Fibroblast of skin of left quadriceps (primary cell): ENCODE measurements around the gene ELL2.

Experiments used
- DNase-seq, 2 experiments: peaks; one replicate each; pipeline ENCODE4 v3.0.0-alpha.2; 2013; ENCODE audit warnings: low read depth in 2 of 2

The ELL2 gene

DNA sequence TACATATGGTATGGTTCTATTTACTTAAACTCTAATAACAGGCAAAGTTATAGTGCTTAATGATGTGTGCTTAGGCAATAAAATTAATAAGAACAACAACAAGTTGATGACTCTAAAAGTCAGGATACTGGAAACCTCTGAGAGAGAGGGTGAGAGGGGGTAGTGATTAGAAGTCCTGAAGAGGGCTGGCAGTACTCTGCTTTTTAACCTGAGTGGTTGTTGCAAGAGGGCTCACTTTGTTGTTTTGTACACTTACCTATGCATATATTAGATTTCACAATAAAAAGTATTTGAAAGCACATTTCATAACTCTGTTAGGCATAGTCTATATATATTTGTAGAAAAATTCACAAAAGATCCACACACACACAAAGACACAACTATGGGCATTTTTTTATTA is 21.4 kb upstream of the ELL2 start:
- no peak for DNase-seq

DNA sequence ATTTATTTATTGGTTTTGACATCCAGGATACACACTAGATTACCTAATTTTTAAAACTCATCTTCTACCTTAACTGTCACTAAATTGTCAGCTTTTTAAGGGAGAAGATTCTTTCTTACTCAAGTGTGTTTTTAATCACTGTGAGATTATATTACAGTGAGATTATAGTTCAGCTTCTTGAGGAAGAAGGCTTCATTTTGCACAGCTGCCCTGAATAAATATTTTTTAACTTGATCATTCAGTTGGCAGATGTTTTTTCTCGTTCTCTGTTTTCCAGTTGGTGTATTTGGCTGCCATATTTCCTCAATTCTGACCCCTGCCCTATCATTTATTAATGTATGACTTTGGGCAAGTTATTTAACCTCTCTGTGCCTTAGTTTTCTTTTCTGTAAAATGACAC is 15.0 kb upstream of the ELL2 start:
- DNase-seq = no peak

DNA sequence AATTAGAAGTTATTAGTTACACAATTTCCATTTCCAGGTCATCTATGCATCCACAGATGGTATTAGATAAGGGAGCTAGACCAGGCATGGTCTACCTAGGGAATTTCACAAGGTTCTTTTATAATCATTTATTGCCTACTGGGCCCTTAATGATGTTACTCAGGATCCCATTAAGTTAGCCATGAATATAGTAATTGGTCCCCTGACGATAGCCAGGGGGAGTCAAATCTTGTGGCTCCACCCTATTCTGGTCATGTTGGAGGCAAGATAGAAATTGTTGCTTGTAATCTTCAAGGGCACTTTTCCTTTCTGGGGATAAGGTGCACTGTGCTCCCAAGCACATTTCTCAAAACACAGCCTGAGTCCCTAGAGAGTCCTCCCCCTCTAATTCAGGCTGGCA is 14.1 kb upstream of the ELL2 start:
- no peak for DNase-seq

DNA sequence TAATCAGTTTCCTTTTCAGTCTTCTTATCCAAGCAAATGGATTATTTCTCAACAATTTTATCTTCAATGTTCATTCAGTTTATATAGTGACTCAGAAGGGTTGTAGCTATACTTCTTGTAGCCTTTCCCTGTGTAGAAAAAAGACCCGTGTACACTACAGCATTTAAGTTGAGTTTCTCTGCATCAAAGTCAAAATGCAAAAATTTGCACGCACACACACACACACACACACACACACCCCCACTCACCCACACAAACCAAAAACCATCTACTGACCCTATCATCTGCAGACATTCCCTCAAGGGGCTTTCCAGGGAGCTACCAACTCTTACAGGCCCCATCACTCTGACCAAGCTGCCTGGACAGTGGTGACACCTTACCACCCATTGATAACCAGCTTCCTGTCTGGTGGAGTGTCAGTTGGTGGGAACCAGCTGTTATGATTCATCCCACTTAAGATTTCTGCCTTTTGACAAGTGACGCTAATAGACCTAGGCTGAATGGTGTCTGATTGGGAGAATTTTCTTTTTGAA is 12.2 kb upstream of the ELL2 start:
- DNase-seq = no peak

DNA sequence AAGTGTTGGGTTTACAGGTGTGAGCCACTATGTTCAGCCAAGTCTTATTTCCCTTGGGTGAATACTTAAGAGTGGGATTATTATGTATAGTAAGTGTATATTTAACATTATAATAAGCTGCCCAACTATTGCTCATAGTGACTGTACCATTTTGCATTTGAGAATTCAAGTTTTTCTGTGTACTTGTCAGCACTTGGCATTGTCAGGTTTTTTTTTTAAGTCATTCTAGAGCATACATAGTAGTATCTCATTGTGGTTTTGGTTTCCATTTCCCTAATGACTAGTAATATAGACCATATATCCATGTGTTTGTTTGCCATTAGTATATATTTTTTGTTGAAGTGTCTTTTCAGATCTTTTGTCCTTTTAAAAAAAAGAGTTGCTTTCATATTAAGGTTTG is 10.5 kb upstream of the ELL2 start:
- DNase-seq = no peak

DNA sequence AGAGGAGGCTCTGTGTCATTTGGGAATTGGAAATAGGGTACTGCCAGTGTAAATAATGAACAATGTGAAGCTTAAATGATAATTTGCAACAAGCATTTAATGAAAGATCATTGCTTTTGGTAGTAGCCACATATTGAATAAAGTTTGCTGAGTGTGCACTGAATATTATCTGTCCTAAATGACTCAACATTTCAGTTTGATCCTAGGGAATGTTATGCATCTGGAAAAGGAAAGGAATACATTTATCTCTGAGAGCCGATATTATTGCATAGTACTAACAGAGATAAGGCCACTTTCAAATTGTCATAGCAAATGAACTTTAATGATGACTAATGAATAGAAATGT is 8.7 kb upstream of the ELL2 start:
- no peak for DNase-seq

DNA sequence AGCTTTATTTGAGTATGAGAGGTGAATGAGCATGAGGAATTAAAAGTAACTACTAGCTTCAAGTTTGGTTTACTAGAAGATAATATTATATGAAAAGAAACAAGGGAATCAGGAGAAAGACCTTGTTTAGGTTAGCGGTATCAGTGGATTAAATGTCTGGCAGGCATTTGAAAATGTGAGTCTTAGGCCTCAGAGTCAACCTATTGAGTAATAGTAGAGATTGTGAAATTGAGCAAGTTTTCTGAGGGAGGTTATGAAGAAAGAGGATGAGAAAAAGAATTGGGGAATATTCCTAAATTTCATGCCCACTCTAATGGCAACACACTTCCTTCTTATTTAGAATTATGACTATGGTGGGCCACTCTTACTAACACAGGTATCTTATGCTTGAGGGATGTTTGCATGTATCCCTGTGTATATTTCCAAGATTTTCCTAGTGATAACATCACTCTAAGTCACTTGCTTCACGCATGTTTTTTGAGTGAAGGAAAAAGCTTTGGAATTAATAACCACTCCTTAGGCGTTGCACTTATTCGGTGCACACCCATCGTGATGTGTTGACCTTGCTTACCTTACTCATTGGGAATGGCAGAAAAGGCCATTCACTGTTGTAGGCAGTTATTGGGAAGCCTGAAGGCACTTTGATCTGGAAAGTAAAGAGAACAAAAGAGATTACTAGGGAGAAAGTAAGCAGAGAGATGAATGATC is 8.2 kb upstream of the ELL2 start:
- DNase-seq = no peak

DNA sequence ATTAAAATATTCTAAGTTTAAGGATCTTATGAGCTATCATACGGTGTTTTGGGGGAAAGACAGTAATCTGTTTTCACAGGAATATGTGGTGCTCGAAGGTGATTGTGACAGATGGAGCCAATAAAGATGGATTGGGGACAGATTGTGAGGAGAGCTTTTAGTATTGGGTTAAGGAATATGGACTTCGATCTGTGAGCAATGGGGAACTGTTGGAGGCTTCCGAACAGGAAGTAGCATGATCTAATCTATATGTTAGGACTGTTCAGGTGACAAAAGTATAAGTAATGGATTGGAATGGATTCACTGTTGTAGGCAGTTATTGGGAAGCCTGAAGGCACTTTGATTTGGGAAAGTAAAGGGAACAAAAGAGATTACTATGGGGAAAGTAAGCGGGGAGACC is 7.4 kb upstream of the ELL2 start:
- DNase-seq = no peak

DNA sequence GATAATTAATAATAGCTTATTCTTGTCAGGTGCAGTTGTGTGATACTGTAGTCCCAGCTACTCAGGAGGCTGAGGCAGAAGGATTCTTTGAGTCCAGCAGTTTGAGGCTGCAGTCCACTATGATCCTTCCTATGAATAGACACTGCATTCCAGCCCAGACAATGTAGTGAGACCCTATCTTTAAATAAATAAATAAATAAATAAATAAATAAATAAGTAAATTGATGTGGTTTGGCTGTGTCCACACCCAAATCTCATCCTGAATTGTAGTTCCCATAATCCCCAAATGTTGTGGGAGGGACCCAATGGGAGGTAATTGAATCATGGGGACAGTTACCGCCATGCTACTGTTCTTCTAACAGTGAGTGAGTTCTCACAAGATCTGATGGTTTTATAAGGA is 5.6 kb upstream of the ELL2 start:
- DNase-seq = no peak

DNA sequence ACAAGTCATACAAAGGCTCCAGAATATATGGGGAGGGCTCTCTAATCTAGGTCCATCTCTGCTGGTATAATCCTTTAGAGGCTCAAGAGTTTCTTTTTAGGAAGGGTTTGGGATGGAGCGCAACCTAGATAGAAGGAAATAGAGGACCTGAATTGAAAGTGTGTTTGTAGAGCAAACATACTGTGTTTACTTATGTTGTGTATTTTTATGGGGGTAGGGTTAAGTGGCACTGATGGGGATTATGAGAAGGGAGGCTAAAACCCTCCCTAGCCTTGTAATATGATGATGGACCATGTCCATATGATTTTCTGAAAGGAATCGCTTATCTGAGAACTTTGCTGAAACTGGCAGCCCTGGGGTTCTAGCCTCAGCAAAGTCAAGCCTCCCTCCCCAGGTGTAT is 4.4 kb upstream of the ELL2 start:
- no peak for DNase-seq

DNA sequence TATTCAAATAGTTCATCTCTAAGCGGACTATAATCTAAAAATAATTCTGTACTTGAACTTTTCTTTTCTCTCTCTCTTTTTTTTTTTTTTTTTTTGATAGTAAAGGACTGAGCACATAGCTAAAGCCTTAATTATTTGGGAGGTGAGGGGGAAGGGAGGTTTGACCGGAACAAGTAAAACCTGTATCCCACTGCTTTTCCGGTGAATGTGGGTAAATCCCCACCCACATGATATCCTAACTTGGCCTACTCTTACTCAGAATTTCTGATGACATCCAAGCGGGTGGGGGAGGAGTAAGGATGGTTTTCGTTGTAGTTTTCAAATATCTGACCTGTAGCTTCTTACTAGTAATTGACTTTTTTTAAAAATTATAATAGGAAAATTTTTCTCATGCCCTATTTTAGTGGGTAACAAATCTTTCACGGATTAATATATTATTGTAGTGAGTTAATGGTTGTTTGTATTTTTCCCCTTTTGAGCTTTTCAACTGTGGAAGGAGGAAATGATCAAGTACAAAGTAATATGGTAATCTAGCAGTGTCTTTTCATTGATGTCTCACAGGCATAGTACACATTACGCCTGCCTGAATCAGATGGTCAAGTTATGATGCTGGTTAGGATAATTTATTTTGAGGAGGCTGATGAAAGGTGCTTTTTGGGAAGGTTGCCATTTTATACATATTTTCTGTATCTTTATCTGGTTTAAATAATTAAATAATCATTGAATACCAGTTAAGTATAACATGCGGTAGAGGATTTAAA is 2.2 kb upstream of the ELL2 start:
- no peak for DNase-seq

DNA sequence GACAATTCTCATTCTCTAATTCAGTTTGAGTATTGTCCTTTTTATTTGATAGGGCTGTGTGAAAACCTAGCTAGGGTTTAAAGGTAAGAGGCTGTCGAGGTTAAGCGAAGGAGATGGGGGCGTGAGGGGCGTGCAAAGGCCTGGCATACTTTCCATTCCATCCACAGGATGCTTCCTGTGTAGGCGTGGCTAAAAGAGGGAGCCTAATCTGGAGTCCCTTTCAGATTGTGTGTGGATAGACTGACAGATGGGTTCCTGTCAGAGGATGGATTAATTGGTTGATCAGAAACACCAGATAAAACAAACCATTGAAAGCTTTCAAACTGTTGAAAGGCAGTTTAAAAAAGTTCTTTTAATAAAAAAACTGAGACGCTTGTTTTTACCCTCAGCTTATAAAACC is 1.1 kb upstream of the ELL2 start:
- DNase-seq = no peak

DNA sequence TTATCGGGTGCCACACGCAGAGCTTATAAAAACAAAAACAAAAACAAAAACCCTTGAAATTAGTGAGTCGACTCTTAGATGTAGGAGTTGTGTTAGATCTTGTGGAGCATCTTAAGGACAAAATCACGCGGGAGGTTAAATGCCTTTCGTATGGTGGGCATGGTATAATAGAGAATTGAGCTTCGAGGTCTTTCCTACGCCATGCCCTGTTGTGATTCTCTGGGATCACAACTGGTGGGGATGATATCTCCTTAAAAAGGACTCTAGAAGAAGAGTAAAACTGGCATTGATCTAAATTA is 773 bp upstream of the ELL2 start:
- DNase-seq = no peak

DNA sequence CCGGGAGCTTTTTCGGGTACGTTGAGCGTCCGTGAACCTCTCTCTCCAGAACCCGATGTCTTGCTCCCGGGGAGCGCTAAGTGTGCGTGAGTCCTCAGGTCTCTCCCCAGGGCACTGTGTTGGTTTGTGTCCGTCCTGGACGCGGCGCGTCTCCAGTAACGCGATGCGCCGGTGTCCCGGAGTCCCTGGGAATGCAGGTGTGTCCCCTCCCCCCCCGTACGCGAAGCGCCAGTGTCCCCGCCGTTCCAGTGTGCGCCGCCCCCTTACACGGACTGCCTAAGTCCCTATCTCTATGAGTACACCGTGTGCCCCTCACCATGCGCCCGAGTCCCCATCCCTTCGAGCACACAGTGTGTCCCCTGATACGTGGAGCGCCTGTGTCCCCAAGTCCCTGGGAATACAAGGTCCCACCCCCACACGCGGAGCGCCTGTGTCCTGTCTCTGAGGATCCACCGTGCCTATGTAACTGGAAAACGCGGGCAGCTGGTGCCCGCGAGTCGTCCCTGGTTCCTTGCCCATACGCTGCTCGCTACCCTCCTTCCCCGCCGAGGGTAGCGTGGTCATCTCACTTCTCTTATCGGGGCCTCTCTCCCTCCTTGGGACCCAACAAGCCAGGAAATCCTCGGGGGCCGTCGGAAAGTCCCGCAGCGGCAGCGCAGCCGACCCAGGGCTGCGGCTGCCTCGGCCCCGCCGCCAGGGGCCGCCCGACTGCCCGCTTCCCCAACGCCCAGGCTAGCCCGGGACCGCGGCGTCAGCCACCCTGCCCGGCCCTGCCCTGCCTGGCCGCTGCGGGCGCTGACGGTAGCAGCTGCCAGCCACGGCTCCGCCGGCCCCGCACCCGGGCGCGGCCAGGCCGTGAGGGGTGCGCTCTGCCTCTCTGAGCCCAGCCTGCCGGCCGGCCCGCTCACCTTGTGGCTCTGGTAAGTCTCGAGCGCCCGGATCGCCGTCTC is 709 bp downstream of the ELL2 start:
- DNase-seq = peak; percentile 45 to 49

DNA sequence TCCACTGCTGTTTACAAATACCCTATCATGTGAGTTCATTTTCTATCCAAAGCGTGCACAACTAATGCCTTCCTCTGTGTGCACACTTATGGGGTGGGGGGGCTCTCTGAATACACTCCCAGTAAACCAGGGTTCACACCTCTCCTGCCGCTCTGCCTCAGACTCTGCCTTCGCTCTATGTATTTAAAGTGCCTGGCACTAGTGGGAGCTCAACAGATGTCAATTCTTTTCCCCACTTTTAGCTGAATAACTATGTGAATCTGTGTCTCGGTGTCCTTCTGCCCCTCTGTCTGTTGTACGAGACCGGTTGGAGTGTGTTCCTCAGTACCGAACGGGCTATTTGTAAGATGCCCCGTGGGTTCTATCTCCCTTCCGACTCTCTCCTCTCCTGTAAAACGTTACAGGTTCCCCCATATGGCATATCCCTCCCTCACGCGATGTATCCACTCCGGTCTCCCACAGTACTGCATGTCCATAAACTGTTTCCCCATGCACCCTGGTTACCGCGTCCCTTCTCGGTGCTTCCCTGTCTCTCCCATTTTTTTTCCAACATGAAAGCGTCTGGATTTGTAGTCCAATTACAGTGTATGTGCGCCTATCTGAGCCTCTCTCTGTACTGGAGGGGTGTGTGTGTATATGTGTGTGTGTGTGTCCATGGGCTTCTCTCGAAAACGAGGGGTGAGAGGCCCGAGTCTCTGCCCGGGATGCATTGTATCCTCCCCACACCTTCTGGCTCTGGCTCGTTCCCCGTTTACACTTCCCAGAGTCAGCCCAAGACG is 1.6 kb downstream of the ELL2 start:
- no peak for DNase-seq

DNA sequence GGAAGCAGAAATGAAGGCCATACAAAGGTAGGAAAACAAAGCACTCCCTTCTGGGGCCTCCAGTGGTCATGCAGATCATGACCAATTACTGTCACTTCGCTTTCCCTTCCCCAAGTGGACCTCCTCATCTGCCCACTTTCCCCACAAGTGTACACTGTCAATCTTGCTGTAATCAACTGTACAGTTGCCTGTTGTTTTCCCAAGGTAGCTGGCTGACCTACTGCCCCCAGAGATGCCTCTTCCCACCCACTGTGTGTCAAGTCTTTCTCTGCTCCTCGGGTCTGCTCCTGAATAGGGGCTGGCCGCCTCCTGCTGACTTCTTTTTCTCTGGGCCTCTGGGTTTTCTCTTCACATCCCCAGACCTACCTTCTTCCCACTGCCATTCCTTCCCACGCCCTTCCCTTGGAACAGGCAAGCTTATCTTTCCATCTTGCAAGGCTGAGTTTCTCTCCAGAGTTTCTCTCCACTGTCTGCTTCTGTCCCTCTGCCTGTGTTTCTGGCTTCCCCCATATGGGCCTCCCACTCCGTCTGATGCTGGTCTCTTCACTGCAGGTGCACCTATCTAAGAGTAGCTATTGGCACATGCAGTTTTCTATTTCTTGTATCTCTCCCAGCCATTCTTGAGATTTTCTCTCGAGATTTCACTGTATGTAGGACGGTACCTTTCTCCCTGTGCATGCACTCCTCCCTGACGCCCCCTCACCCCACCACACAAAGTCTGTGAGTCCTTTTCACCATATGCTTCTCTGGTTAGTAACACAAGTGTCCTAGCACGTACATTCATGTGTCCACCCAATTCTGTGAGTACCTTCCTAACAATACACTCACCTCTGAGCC is 2.4 kb downstream of the ELL2 start:
- no peak for DNase-seq

DNA sequence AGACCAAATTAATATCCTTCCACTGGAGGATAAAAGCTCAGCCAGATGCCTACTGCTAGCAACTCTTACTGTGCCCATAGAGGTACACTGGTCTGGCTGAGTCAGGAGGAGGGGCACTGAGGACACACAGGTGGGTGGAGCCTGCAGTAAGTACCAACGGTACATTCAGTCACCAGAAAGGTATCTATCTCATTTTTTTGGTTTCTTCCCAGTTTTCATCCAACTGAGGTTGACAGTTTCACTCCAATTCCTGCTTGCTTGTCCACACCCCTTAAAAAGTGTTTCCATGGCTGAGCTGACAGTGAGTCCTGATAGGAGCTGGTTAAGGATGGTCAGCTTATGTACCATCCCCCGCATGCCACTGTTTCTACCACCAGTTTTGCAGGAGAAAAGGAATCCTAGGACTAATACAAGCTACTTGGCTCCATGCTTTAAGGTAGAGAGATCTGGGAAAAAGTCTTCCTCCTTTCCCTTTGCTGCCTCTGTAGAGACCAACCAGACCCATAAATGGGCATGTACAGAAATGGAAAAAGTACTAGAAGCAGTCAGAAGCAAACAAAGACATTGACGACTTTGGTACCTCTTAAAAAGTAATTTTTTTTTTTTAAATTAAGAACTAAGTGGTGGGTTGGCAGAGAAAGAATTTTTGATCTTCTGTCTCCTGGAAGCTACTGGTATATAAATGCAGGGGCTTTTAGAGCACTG is 3.2 kb downstream of the ELL2 start:
- DNase-seq = no peak

DNA sequence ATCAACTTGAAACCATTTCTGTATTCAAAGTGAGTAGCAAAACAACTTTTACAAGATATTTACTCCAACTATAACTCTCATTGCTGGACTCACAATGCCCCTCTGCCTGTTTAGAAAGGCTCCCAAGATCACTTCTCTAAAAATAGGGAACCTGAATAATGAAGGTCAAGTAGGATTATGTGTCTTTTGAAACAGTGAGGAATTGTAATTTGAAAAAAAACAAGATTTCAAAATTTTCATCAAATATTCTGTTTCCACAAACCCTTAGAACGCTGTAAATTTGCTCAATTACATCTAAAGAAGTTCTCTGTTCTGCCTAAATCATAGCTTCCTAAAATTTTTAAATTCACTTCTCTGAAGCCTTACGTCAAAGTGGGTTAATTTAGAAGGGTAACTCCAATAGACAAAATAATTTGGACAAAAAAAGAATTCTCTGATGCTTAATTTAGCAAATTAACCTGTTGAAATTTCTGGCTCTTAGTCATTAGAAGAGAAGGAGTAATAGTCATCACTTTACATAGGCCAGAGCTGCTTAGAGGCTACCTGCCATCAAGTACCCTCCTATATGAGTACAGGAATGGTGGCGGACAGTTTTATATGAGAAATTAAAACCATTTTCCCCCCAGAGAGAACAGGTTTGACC is 4.0 kb downstream of the ELL2 start:
- no peak for DNase-seq

DNA sequence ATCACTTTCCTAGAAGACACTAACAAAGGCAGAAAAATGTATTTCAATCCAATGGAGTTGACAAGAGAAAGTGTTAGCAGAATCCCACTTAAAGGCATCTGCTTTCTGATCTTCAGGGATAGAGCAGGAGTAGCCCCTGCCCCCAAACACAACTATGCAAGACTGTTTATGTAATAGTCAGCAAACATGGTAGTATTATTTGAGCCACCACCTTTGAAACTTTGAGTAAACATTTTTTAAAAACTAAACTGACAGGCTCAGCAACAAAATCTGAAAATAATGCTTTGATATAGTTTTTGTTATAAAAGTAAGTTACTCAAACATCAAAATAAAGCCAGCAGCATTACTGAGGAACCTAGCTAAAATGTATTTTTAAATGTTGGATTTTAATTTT is 4.8 kb downstream of the ELL2 start:
- no peak for DNase-seq
